ENCODE data around the gene GSX1.
"Not testable (repeated sequence)": the region's sequence is repeated elsewhere in the genome, so short reads cannot be mapped to it uniquely, and the experiment has no call there.

Gene GSX1

GRCh38 chr13:27793507-27794367 is 1.5 kb downstream of the GSX1 start:
- no peak for FAIRE-seq
- DNase-seq (ENCODE audit: extremely low spot score, insufficient read length, low read depth) = no peak

GRCh38 chr13:27794368-27794691 is 2.0 kb downstream of the GSX1 start:
- FAIRE-seq (no peak), DNase-seq (ENCODE audit: extremely low spot score, insufficient read length, low read depth) (no peak)

- no peak for FAIRE-seq
- no peak for DNase-seq (ENCODE audit: extremely low spot score, insufficient read length, low read depth)
Observed at GRCh38 chr13:27794921-27795717, 2.8 kb downstream of the GSX1 start.

- DNase-seq (ENCODE audit: extremely low spot score, insufficient read length, low read depth) (no peak), FAIRE-seq (no peak)
Observed at GRCh38 chr13:27795718-27796019, 3.4 kb downstream of the GSX1 start.

GRCh38 chr13:27796544-27797227 is 4.4 kb downstream of the GSX1 start:
- FAIRE-seq (no peak), DNase-seq (ENCODE audit: extremely low spot score, insufficient read length, low read depth) (no peak)

- DNase-seq (ENCODE audit: extremely low spot score, insufficient read length, low read depth) = no peak
- no peak for FAIRE-seq
Observed at GRCh38 chr13:27797228-27797624, 4.9 kb downstream of the GSX1 start.

- no peak for FAIRE-seq
- no peak for DNase-seq (ENCODE audit: extremely low spot score, insufficient read length, low read depth)
Observed at GRCh38 chr13:27806744-27807387, 14.6 kb downstream of the GSX1 start.

GRCh38 chr13:27808851-27809550 is 16.7 kb downstream of the GSX1 start:
- DNase-seq (ENCODE audit: extremely low spot score, insufficient read length, low read depth) (no peak), FAIRE-seq (no peak)

- FAIRE-seq (no peak), DNase-seq (ENCODE audit: extremely low spot score, insufficient read length, low read depth) (no peak)
Observed at GRCh38 chr13:27810009-27810408, 17.7 kb downstream of the GSX1 start.

- DNase-seq (ENCODE audit: extremely low spot score, insufficient read length, low read depth) = no peak
- no peak for FAIRE-seq
Observed at GRCh38 chr13:27810461-27810860, 18.2 kb downstream of the GSX1 start.

- DNase-seq (ENCODE audit: extremely low spot score, insufficient read length, low read depth) (no peak), FAIRE-seq (no peak)
Observed at GRCh38 chr13:27813826-27814225, 21.5 kb downstream of the GSX1 start.

GRCh38 chr13:27817832-27818231 is 25.5 kb downstream of the GSX1 start:
- not testable (repeated sequence) for FAIRE-seq; DNase-seq (ENCODE audit: extremely low spot score, insufficient read length, low read depth)

GRCh38 chr13:27820524-27821482 is 28.5 kb downstream of the GSX1 start:
- no peak for DNase-seq (ENCODE audit: extremely low spot score, insufficient read length, low read depth)
- FAIRE-seq = no peak

- FAIRE-seq = no peak
- DNase-seq (ENCODE audit: extremely low spot score, insufficient read length, low read depth) = no peak
Observed at GRCh38 chr13:27821566-27821965, 29.3 kb downstream of the GSX1 start.

GRCh38 chr13:27822258-27822872 is 30.1 kb downstream of the GSX1 start:
- no peak for FAIRE-seq
- DNase-seq (ENCODE audit: extremely low spot score, insufficient read length, low read depth) = no peak

GRCh38 chr13:27822873-27823311 is 30.6 kb downstream of the GSX1 start:
- FAIRE-seq (no peak), DNase-seq (ENCODE audit: extremely low spot score, insufficient read length, low read depth) (no peak)

GRCh38 chr13:27824121-27824520 is 31.8 kb downstream of the GSX1 start:
- DNase-seq (ENCODE audit: extremely low spot score, insufficient read length, low read depth) (no peak), FAIRE-seq (no peak)

- DNase-seq (ENCODE audit: extremely low spot score, insufficient read length, low read depth) (no peak), FAIRE-seq (no peak)
Observed at GRCh38 chr13:27825072-27825471, 32.8 kb downstream of the GSX1 start.
